PC-3 (cell line): ENCODE data around the gene STAT1. TPM values are rescaled to one million over a fixed set of nuclear protein-coding genes. Genes with fewer than 3 reads are reported as not detected.
A peak's percentile ranks its signal among the peaks of the same experiment; 100 is the strongest.

Experiments
- ATAC-seq: fragments of 200-7000 bp; cut with Tn5 transposase; 2 replicates; pipeline ENCODE4 v1.9.1; 2020; ENCODE audit warnings: mild to moderate bottlenecking, moderate library complexity
- BruUV-seq: library from RNA; stranded (reverse); fragments of 400-500 nt; replicated peaks from 2 replicates; lab custom pipeline; 2021; lab: Mats Ljungman, UMichigan
- CTCF ChIA-PET: fragments of 300-600 bp; sonication (Branson Sonifier 250); formaldehyde crosslinking; loops from one replicate; lab custom pipeline; 2022; ENCODE audit warnings: antibody characterized with exemption; lab: Charles Lee
- POLR2A ChIA-PET: fragments of 300-600 bp; sonication (Branson Sonifier 250); formaldehyde crosslinking; loops from one replicate; lab custom pipeline; 2022; ENCODE audit warnings: antibody characterized with exemption; ENCODE audit not compliant: unreplicated experiment; lab: Charles Lee
- DNase-seq: peaks from one replicate; pipeline ENCODE4 v3.0.0-alpha.2; 2015
- H2AFZ ChIP-seq: fragments of 300-600 bp; sonication (generic); 2 replicates; pipeline ENCODE4 v1.6.0; 2016; ENCODE audit warnings: antibody characterized with exemption, low read length
- H3F3A ChIP-seq: fragments of 300-600 bp; sonication (generic); one replicate; pipeline ENCODE4 v1.6.0; 2017; ENCODE audit warnings: antibody characterized with exemption, low read length, control low read depth, mild to moderate bottlenecking; ENCODE audit not compliant: unreplicated experiment
- H3K27ac ChIP-seq: fragments of 300-600 bp; sonication (generic); 2 replicates; pipeline ENCODE4 v1.5.1; 2016; ENCODE audit warnings: mild to moderate bottlenecking, low read length
- H3K27me3 ChIP-seq: fragments of 300-600 bp; sonication (generic); 2 replicates; pipeline ENCODE4 v1.6.1; 2016; ENCODE audit warnings: low read length, mixed read lengths
- H3K36me3 ChIP-seq: fragments of 300-600 bp; sonication (generic); 2 replicates; pipeline ENCODE4 v1.6.1; 2016; ENCODE audit warnings: low read depth, mixed run types, low read length, mixed read lengths
- H3K4me1 ChIP-seq: fragments of 300-600 bp; sonication (generic); 2 replicates; pipeline ENCODE4 v1.5.1; 2016; ENCODE audit warnings: low read length; ENCODE audit not compliant: insufficient read depth
- H3K4me2 ChIP-seq: fragments of 300-600 bp; sonication (generic); 2 replicates; pipeline ENCODE4 v1.6.0; 2016; ENCODE audit warnings: low read length
- H3K4me3 ChIP-seq: fragments of 300-600 bp; sonication (generic); 2 replicates; pipeline ENCODE4 v1.5.1; 2016; ENCODE audit warnings: mild to moderate bottlenecking, low read length, mixed read lengths
- H3K79me2 ChIP-seq: fragments of 300-600 bp; sonication (generic); 2 replicates; pipeline ENCODE4 v1.6.1; 2017; ENCODE audit warnings: low read length, mixed read lengths
- H3K9ac ChIP-seq: fragments of 300-600 bp; sonication (generic); 2 replicates; pipeline ENCODE4 v1.6.0; 2016; ENCODE audit warnings: mild to moderate bottlenecking, low read length
- H3K9me2 ChIP-seq: fragments of 300-600 bp; sonication (generic); replicated peaks from 2 replicates; pipeline ENCODE4 v1.6.1; 2016; ENCODE audit warnings: mixed run types, low read length, mixed read lengths
- H3K9me3 ChIP-seq: fragments of 300-600 bp; sonication (generic); 2 replicates; pipeline ENCODE4 v1.6.1; 2016; ENCODE audit warnings: low read length, mixed read lengths
- H4K20me1 ChIP-seq: fragments of 300-600 bp; sonication (generic); 2 replicates; pipeline ENCODE4 v1.6.1; 2016; ENCODE audit warnings: low read length, mixed read lengths
- CTCF ChIP-seq: fragments of 300-600 bp; sonication (generic); conservative IDR thresholded peaks from 2 replicates; pipeline ENCODE4 v1.5.1; 2017; ENCODE audit warnings: antibody characterized with exemption, low read depth, mild to moderate bottlenecking, low read length
- EZH2 ChIP-seq: fragments of 300-600 bp; sonication (generic); IDR thresholded peaks from one replicate; pipeline ENCODE4 v1.6.1; 2017; ENCODE audit warnings: antibody characterized with exemption, mild to moderate bottlenecking, low read length; ENCODE audit not compliant: unreplicated experiment
- EZH2phosphoT487 ChIP-seq: fragments of 300-600 bp; sonication (generic); IDR thresholded peaks from 2 replicates; pipeline ENCODE4 v1.6.1; 2018; ENCODE audit warnings: mild to moderate bottlenecking, antibody characterized with exemption, low read length, borderline replicate concordance
- intact Hi-C: fragments of 100-400 bp; cut with micrococcal nuclease; formaldehyde crosslinking; loops from 2 replicates; pipeline ENCODE4 v1.9.0; 2023
- total RNA-seq: library from RNA; depleted of rRNA; stranded (reverse); fragments of >200 nt; gene quantifications from 2 replicates; pipeline ENCODE4 v1.2.3, GENCODE V29; 2014

The STAT1 gene
- total RNA-seq, 1 experiment from 2014 or later = 47.9 TPM

- peak; percentile 21 for DNase-seq
- intact Hi-C loops = loop anchor here (5.0 kb wide), 1 partner anchor 130 kb away; the partner anchor contains the start of gene GLS
Measured at GRCh38 chr2:191012346-191012745, 1.6 kb downstream of the STAT1 start.

GRCh38 chr2:191010887-191011885 lies 2.8 kb downstream of the STAT1 start:
- no peaks in the 10 kb centered on the region for H3K9me3 ChIP-seq
- DNase-seq (no peak), ATAC-seq (no peak)
- H3F3A ChIP-seq = no peaks in the 10 kb centered on the region
- H3K36me3 ChIP-seq = peaks cover 30% of the 10 kb centered on the region
- no peak overlapping the region for H3K4me3 ChIP-seq
- H3K4me2 ChIP-seq = no peak overlapping the region
- ChIA-PET POLR2A (no interaction called here), CTCF (no interaction called here)
- H3K79me2 ChIP-seq = peaks cover 37% of the 10 kb centered on the region
- intact Hi-C loops = loop anchor here (5.0 kb wide), 1 partner anchor 129 kb away; the partner anchor contains the start of gene GLS
- no peak overlapping the region for H3K27ac ChIP-seq
- no peak overlapping the region for H2AFZ ChIP-seq
- no peaks in the 10 kb centered on the region for H4K20me1 ChIP-seq
- peaks cover 24% of the 10 kb centered on the region for H3K4me1 ChIP-seq
- TF ChIP-seq CTCF = no peak
- TF ChIP-seq EZH2 = no peak
- no peak for TF ChIP-seq EZH2phosphoT487
- H3K9ac ChIP-seq = no peak overlapping the region
- no peaks in the 10 kb centered on the region for H3K27me3 ChIP-seq
- no peaks in the 10 kb centered on the region for H3K9me2 ChIP-seq
- BruUV-seq = no TSS peak

More at GRCh38 chr2:191012346-191012745, 1.6 kb downstream of the STAT1 start:
- Histone ChIP-seq H3K4me3 (peak overlapping the region; percentile 89), H3K4me1 (peaks cover 24% of the 10 kb centered on the region), H3K9me3 (no peaks in the 10 kb centered on the region), H3F3A (no peaks in the 10 kb centered on the region), H3K79me2 (peaks cover 37% of the 10 kb centered on the region), H4K20me1 (no peaks in the 10 kb centered on the region), H3K27me3 (no peaks in the 10 kb centered on the region), H3K27ac (no peak overlapping the region), H3K9ac (no peak overlapping the region), H3K4me2 (peak overlapping the region; percentile 92), H2AFZ (no peak overlapping the region), H3K36me3 (peaks cover 19% of the 10 kb centered on the region), H3K9me2 (no peaks in the 10 kb centered on the region)
- ATAC-seq = no peak
- TF ChIP-seq EZH2phosphoT487 (no peak), CTCF (no peak), EZH2 (no peak)
- BruUV-seq = no TSS peak
- CTCF ChIA-PET = interaction anchor here (0.6 kb wide), 2 partner anchors 336 to 683 kb away, joined by 3 read pairs; no protein-coding TSS in a partner anchor
- POLR2A ChIA-PET = interaction anchor here (0.6 to 0.7 kb wide), 2 partner anchors 13 to 1115 kb away, joined by 4 to 6 read pairs; no protein-coding TSS in a partner anchor
